ENCODE measurements around the gene RFX2. TPM values are rescaled to one million over a fixed set of nuclear protein-coding genes. Genes with fewer than 3 reads are reported as not detected.
"Not testable (repeated sequence)": the region's sequence is repeated elsewhere in the genome, so short reads cannot be mapped to it uniquely, and the experiment has no call there.

RFX2 gene
- total RNA-seq, 1 donor from 2014 or later: 4.2 TPM

GRCh38 chr19:6116749-6117430, 6.6 kb upstream of the RFX2 start:
- H3K4me3 ChIP-seq (ENCODE audit: low read depth, low read length): no peak overlapping the region
- TF ChIP-seq CTCF (conservative IDR thresholded peaks at IDR 0.05; ENCODE audit: low read depth, low read length): no peak
- DNase-seq (ENCODE audit: low read depth): no peak

GRCh38 chr19:6115992-6116391, 5.7 kb upstream of the RFX2 start:
- H3K4me3 ChIP-seq (ENCODE audit: low read depth, low read length): no peak overlapping the region
- DNase-seq (ENCODE audit: low read depth): no peak
- no peak for TF ChIP-seq CTCF (conservative IDR thresholded peaks at IDR 0.05; ENCODE audit: low read depth, low read length)

DNA sequence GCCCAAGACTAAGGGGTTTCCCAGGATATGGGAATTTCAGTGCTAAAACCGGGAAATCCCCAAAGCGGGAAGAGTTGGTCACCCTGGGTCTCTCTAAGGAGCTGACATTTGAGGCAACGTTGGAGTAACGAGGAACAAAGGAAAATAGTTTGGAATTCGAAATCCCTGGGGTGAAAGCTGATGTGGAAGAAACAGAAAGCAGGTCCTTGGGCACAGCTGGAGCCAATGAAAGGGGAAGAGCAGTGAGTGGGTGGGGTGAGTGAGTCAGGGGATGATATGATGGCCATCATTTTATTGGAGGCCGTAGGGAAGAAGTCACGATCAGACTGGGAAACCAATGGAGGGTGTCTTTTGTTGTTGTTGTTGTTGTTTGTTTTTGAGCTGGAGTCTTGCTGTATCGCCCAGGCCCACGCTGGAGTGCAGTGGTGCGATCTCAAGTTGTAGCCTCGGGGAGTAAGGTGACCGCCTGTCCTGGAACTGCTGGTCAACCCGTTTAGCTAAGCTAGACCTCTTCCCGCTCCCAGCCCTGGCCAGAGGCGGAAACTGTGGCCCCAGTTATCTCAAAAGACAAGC, 3.4 kb upstream of the RFX2 start:
- no peak for DNase-seq (ENCODE audit: low read depth)
- no peak overlapping the region for H3K4me3 ChIP-seq (ENCODE audit: low read depth, low read length)
- TF ChIP-seq CTCF (conservative IDR thresholded peaks at IDR 0.05; ENCODE audit: low read depth, low read length): no peak

DNA sequence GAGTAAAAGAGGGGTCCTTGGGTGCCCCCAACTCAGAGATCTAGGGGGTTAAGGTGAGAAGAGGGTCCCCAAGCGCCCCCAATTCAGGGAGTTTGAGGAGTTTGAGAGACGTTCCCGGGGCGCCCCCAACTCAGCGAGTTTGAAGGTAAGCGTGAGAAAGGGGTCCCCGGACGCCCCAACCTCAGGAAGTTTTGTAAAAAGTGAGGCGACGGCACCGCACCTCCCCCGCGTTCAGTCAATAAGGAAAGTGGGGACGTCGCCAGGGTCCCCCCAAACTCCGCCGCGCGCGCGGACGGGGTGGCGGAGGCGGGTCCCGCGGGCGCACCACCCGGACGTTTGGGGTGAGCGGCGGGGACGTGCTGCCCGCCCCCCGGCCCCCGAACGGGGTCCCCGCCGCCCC, 353 bp downstream of the RFX2 start:
- TF ChIP-seq CTCF (conservative IDR thresholded peaks at IDR 0.05; ENCODE audit: low read depth, low read length): no peak
- H3K4me3 ChIP-seq (ENCODE audit: low read depth, low read length): peak overlapping the region; percentile 63
- no peak for DNase-seq (ENCODE audit: low read depth)

GRCh38 chr19:6108721-6109633, 1.3 kb downstream of the RFX2 start:
- no peak for TF ChIP-seq CTCF (conservative IDR thresholded peaks at IDR 0.05; ENCODE audit: low read depth, low read length)
- DNase-seq (ENCODE audit: low read depth): no peak
- H3K4me3 ChIP-seq (ENCODE audit: low read depth, low read length): peak overlapping the region; percentile 63

DNA sequence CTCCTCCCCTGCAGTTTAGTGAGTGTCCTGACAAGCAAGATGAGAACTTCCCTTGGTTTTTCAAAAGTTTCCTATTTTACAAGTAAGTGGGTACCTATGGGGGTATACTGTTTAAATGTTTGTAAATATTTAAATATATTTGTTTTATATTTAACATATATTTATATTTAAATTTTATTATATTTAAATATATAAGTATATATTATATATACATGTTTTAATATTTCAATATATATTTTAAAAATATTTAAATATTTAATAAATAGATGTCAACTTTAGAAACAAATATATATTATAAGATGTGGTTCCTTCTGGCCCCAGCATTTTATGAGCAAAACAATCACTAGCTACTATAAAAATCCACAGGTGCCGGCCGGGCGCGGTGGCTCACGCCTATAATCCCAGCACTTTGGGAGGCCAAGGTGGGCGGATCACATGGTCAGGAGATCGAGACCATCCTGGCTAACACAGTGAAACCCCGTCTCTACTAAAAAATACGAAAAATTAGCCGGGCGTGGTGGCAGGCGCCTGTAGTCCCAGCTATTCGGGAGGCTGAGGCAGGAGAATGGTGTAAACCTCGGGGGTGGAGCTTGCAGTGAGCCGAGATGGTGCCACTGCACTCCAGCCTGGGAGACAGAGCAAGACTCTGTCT, 3.5 kb downstream of the RFX2 start:
- not testable (repeated sequence) for H3K4me3 ChIP-seq (ENCODE audit: low read depth, low read length); DNase-seq (ENCODE audit: low read depth)

- no peak for TF ChIP-seq CTCF (conservative IDR thresholded peaks at IDR 0.05; ENCODE audit: low read depth, low read length)
- no peak for DNase-seq (ENCODE audit: low read depth)
- no peak overlapping the region for H3K4me3 ChIP-seq (ENCODE audit: low read depth, low read length)
Observed at GRCh38 chr19:6105444-6105843, 4.9 kb downstream of the RFX2 start.
